Body of pancreas (tissue), 4 donors: Measurements from ENCODE around the gene APPL2.

Experiments
- POLR2A ChIP-seq, 3 donors: fragments of 450-650 bp; IDR thresholded peaks; one replicate each; pipeline ENCODE4 v1.6.1; 2016; ENCODE audit warnings: antibody characterized with exemption in 3 of 3, mild to moderate bottlenecking in 2 of 3
- TF ChIP-seq, protein P1 (sequence below), 7 experiments: fragments of 450-650 bp in 4 of 7; fragments of 200-600 bp in 3 of 7; sonication (generic) in 3 of 7; IDR thresholded peaks; one replicate each; pipeline ENCODE4 v1.5.1; 2016 to 2019; ENCODE audit warnings: antibody characterized with exemption in 7 of 7

GRCh38 chr12:105256921-105257320 is 20.9 kb upstream of the APPL2 start:
- TF ChIP-seq, protein P1, sequence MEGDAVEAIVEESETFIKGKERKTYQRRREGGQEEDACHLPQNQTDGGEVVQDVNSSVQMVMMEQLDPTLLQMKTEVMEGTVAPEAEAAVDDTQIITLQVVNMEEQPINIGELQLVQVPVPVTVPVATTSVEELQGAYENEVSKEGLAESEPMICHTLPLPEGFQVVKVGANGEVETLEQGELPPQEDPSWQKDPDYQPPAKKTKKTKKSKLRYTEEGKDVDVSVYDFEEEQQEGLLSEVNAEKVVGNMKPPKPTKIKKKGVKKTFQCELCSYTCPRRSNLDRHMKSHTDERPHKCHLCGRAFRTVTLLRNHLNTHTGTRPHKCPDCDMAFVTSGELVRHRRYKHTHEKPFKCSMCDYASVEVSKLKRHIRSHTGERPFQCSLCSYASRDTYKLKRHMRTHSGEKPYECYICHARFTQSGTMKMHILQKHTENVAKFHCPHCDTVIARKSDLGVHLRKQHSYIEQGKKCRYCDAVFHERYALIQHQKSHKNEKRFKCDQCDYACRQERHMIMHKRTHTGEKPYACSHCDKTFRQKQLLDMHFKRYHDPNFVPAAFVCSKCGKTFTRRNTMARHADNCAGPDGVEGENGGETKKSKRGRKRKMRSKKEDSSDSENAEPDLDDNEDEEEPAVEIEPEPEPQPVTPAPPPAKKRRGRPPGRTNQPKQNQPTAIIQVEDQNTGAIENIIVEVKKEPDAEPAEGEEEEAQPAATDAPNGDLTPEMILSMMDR (IDR thresholded peaks at IDR 0.05): no peak
- TF ChIP-seq POLR2A (IDR thresholded peaks at IDR 0.05): no peak
